ENCODE results near the gene THADA. TPM values are rescaled to one million over a fixed set of nuclear protein-coding genes. Genes with fewer than 3 reads are reported as not detected.
A peak's percentile ranks its signal among the peaks of the same experiment; 100 is the strongest.

The THADA gene
- total and polyA plus RNA-seq, 8 donors, result 32.9 to 42.7 (median 37.2) TPM

GRCh38 chr2:43324259-43325106 is 271.4 kb downstream of the THADA start:
- H3K4me1 ChIP-seq, result peaks cover 7 to 10% of the 10 kb centered on the region in 2 donors
- H3K36me3 ChIP-seq, result peaks cover 0 to 4% of the 10 kb centered on the region in 2 donors
- H3K27ac ChIP-seq, result peak overlapping the region; percentile 25 to 81
- TF ChIP-seq, protein P1, sequence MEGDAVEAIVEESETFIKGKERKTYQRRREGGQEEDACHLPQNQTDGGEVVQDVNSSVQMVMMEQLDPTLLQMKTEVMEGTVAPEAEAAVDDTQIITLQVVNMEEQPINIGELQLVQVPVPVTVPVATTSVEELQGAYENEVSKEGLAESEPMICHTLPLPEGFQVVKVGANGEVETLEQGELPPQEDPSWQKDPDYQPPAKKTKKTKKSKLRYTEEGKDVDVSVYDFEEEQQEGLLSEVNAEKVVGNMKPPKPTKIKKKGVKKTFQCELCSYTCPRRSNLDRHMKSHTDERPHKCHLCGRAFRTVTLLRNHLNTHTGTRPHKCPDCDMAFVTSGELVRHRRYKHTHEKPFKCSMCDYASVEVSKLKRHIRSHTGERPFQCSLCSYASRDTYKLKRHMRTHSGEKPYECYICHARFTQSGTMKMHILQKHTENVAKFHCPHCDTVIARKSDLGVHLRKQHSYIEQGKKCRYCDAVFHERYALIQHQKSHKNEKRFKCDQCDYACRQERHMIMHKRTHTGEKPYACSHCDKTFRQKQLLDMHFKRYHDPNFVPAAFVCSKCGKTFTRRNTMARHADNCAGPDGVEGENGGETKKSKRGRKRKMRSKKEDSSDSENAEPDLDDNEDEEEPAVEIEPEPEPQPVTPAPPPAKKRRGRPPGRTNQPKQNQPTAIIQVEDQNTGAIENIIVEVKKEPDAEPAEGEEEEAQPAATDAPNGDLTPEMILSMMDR (IDR thresholded peaks at IDR 0.05), result no peak
- ATAC-seq (peak; percentile 62), DNase-seq (peak in 2 of 4 donors; percentile 78 to 84)
- peaks cover 0 to 5% of the 10 kb centered on the region in 2 donors for H3K9me3 ChIP-seq
- intact Hi-C loops (cut with DNase I), result no loop called here
- no peaks in the 10 kb centered on the region for H3K27me3 ChIP-seq
- H3K4me3 ChIP-seq, result no peak overlapping the region

GRCh38 chr2:43323857-43324256 is 272.0 kb downstream of the THADA start:
- H3K36me3 ChIP-seq, result peaks cover 0 to 9% of the 10 kb centered on the region in 2 donors
- TF ChIP-seq, protein P1 (IDR thresholded peaks at IDR 0.05), result no peak
- intact Hi-C loops (cut with DNase I), result no loop called here
- H3K4me3 ChIP-seq, result no peak overlapping the region
- DNase-seq (no peak), ATAC-seq (peak; percentile 8)
- H3K4me1 ChIP-seq, result peaks cover 7 to 10% of the 10 kb centered on the region in 2 donors
- peak overlapping the region in 1 of 2 donors; percentile 81 for H3K27ac ChIP-seq
- H3K9me3 ChIP-seq, result peaks cover 0 to 5% of the 10 kb centered on the region in 2 donors
- no peaks in the 10 kb centered on the region for H3K27me3 ChIP-seq

GRCh38 chr2:43321446-43321845 is 274.4 kb downstream of the THADA start:
- intact Hi-C loops (cut with DNase I), result no loop called here
- TF ChIP-seq, protein P1 (IDR thresholded peaks at IDR 0.05), result no peak
- peaks cover 0 to 5% of the 10 kb centered on the region in 2 donors for H3K9me3 ChIP-seq
- no peak overlapping the region for H3K27ac ChIP-seq
- H3K27me3 ChIP-seq, result no peaks in the 10 kb centered on the region
- no peak overlapping the region for H3K4me3 ChIP-seq
- DNase-seq, result no peak
- peaks cover 0 to 10% of the 10 kb centered on the region in 2 donors for H3K4me1 ChIP-seq
- ATAC-seq, result no peak
- H3K36me3 ChIP-seq, result peaks cover 0 to 9% of the 10 kb centered on the region in 2 donors

- no peaks in the 10 kb centered on the region for H3K27me3 ChIP-seq
- H3K4me1 ChIP-seq, result peaks cover 2 to 10% of the 10 kb centered on the region in 2 donors
- ATAC-seq (no peak), DNase-seq (no peak)
- no peak overlapping the region for H3K27ac ChIP-seq
- H3K36me3 ChIP-seq, result peaks cover 0 to 9% of the 10 kb centered on the region in 2 donors
- no peaks in the 10 kb centered on the region for H3K9me3 ChIP-seq
- TF ChIP-seq, protein P1 (IDR thresholded peaks at IDR 0.05), result no peak
- intact Hi-C loops (cut with DNase I), result no loop called here
- no peak overlapping the region for H3K4me3 ChIP-seq
These were observed 276.3 kb downstream of the THADA start for GRCh38 chr2:43319541-43319940.

DNA sequence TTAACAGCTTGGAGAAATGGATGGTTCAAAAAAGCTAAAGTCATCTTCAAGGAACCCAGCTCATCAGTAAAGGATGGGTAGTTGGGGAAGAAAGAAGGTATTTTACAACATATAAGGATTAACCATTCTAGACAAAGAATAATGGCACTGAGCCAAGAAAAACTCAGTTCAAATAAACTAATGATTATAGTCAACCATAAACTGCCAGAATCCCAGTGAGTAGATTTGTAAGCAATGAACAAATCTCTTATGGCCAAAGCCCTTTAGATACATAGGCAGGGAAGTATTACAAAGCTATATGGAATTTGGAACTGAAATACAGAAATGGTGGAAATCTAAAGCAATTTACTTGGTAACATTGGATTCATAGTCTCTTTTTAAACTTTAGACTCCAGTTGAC is 277.0 kb downstream of the THADA start:
- DNase-seq, result no peak
- peaks cover 5 to 10% of the 10 kb centered on the region in 2 donors for H3K4me1 ChIP-seq
- H3K27me3 ChIP-seq, result no peaks in the 10 kb centered on the region
- peaks cover 0 to 9% of the 10 kb centered on the region in 2 donors for H3K36me3 ChIP-seq
- no peak overlapping the region for H3K4me3 ChIP-seq
- ATAC-seq, result no peak
- H3K27ac ChIP-seq, result no peak overlapping the region
- TF ChIP-seq, protein P1 (IDR thresholded peaks at IDR 0.05), result no peak
- H3K9me3 ChIP-seq, result no peaks in the 10 kb centered on the region
- intact Hi-C loops (cut with DNase I), result no loop called here
